ENCODE measurements around the gene TENT4B. TPM values are rescaled to one million over a fixed set of nuclear protein-coding genes. Genes with fewer than 3 reads are reported as not detected.

The TENT4B gene
- total RNA-seq, 1 donor from 2014 or later: 14.0 TPM

DNA sequence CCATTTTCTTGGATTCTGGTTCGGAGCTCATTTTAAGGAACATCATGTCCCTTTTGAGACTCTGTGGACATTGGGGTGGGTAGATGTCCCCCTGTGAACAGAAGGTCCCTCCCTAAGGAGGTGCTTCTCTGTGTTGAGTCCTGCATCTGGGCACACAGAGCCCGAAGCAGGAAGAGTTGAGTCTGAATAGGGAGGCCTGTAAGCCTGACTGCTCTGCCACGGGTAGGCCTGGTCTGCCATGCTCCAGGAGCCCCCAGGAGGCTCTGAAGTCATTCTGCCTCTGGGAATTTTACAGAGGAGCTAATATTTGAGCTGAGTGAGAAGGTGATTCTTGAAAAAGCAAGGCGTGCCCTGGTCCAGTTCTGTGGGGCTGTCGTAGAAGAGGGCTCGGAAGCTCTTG is 50.6 kb downstream of the TENT4B start:
- Histone ChIP-seq H3K4me1 (peaks cover 57% of the 10 kb centered on the region), H3K4me3 (no peak overlapping the region), H3K27me3 (no peaks in the 10 kb centered on the region), H3K27ac (peak overlapping the region; percentile 34), H3K36me3 (no peaks in the 10 kb centered on the region), H3K9me3 (no peaks in the 10 kb centered on the region)
- intact Hi-C loops (cut with DNase I): loop anchor here (5.0 kb wide), 1 partner anchor 51 kb away; the partner anchor contains the start of gene TENT4B
- TF ChIP-seq POLR2AphosphoS5 (IDR thresholded peaks at IDR 0.05; ENCODE audit: insufficient read depth in 1 of 2, low read depth in 1 of 2) (no peak), POLR2A (IDR thresholded peaks at IDR 0.05) (no peak)
- TF ChIP-seq, protein P1, sequence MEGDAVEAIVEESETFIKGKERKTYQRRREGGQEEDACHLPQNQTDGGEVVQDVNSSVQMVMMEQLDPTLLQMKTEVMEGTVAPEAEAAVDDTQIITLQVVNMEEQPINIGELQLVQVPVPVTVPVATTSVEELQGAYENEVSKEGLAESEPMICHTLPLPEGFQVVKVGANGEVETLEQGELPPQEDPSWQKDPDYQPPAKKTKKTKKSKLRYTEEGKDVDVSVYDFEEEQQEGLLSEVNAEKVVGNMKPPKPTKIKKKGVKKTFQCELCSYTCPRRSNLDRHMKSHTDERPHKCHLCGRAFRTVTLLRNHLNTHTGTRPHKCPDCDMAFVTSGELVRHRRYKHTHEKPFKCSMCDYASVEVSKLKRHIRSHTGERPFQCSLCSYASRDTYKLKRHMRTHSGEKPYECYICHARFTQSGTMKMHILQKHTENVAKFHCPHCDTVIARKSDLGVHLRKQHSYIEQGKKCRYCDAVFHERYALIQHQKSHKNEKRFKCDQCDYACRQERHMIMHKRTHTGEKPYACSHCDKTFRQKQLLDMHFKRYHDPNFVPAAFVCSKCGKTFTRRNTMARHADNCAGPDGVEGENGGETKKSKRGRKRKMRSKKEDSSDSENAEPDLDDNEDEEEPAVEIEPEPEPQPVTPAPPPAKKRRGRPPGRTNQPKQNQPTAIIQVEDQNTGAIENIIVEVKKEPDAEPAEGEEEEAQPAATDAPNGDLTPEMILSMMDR (IDR thresholded peaks at IDR 0.05): no peak
- DNase-seq (ENCODE audit: extremely low spot score in 2 of 2): no peak

DNA sequence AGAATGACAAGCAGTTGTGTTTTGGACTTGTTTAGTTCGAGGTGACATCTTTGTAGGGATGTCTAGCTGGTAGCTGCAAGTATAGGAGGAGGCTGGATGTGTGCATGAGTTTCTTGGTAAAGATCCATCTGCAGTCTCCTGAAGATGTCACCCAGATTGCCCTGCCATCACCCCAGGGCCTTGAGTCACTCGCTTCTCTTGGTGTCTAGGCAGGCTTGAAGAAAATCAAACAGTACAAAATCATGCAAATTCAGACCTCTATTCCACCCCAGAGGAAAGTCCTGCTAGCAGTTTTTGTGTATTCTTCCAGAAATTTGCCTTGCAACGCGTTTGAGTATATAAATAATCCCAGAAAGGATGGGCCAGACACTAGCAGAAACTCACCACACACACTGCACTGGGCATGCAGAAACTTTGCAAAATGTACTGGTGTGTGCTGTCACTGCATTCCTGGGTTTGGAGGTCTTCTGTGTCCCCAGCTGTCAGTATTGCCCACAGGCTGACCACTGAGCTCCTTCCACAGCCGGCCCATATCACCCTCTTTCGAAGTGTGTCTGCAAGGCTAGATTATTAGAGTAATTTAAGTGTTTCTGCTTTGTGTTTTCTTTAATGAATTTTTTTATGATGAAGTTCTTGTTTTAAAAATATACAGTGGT is 51.5 kb downstream of the TENT4B start:
- Histone ChIP-seq H3K9me3 (no peaks in the 10 kb centered on the region), H3K27ac (peak overlapping the region; percentile 34), H3K36me3 (no peaks in the 10 kb centered on the region), H3K4me1 (peaks cover 66% of the 10 kb centered on the region), H3K27me3 (no peaks in the 10 kb centered on the region), H3K4me3 (no peak overlapping the region)
- intact Hi-C loops (cut with DNase I): loop anchor here (5.0 kb wide), 2 partner anchors 52 to 1207 kb away; partner anchors contain the start of gene TENT4B
- DNase-seq (ENCODE audit: extremely low spot score in 2 of 2): no peak
- no peak for TF ChIP-seq POLR2AphosphoS5 (IDR thresholded peaks at IDR 0.05; ENCODE audit: insufficient read depth in 1 of 2, low read depth in 1 of 2)
- TF ChIP-seq POLR2A (IDR thresholded peaks at IDR 0.05): no peak
- TF ChIP-seq, protein P1 (IDR thresholded peaks at IDR 0.05): no peak

DNA sequence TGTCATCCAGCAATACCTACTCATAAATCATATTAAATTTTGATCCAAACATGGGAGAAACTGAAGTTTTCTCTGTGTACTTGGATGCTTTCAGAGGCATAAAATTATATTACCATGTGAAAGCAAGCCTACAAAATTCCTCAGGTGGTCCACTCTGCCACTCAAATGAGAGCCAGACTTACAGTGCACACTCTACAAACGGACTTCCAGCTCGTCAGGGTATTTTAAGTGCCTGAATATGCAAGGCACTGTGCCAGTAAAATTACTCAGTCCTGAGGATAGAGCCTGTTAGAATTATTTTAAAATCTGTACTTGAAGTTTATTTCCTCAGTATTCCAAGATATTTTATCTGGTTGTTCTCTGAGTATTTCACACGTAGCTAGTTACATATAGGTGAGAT is 54.5 kb downstream of the TENT4B start:
- intact Hi-C loops (cut with DNase I): loop anchor here (5.0 kb wide), 1 partner anchor 1210 kb away; no protein-coding TSS in a partner anchor
- DNase-seq (ENCODE audit: extremely low spot score in 2 of 2): no peak
- Histone ChIP-seq H3K36me3 (peaks cover 0 to under 1% of the 10 kb centered on the region in 2 donors), H3K9me3 (no peaks in the 10 kb centered on the region), H3K27me3 (no peaks in the 10 kb centered on the region), H3K4me3 (no peak overlapping the region), H3K27ac (no peak overlapping the region), H3K4me1 (peaks cover 65% of the 10 kb centered on the region)
- TF ChIP-seq POLR2A (IDR thresholded peaks at IDR 0.05) (no peak), POLR2AphosphoS5 (IDR thresholded peaks at IDR 0.05; ENCODE audit: insufficient read depth in 1 of 2, low read depth in 1 of 2) (no peak)
- TF ChIP-seq, protein P1 (IDR thresholded peaks at IDR 0.05): no peak

DNA sequence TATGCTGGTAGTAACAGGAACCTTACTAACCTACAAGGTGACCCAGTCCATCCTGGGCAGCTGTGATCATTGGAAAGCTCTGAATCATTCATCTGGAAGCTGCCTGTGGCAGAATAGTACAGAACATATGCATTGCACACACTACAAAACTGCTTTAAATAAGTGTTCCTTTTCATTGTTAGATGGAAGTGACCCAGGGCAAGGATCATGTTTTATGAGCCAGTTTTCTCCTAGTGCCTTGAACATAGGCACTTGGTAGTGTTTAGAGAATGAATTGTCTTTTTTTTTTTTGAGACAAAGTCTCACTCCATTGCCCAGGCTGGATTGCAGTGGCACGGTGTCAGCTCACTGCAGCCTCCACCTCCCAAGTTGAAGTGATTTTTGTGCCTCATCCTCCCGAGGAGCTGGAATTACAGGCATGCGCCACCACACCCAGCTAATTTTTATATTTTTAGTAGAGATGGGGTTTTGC is 55.4 kb downstream of the TENT4B start:
- peaks cover 56% of the 10 kb centered on the region for H3K4me1 ChIP-seq
- TF ChIP-seq, protein P1 (IDR thresholded peaks at IDR 0.05): no peak
- TF ChIP-seq POLR2AphosphoS5 (IDR thresholded peaks at IDR 0.05; ENCODE audit: insufficient read depth in 1 of 2, low read depth in 1 of 2) (no peak), POLR2A (IDR thresholded peaks at IDR 0.05) (no peak)
- no peak for DNase-seq (ENCODE audit: extremely low spot score in 2 of 2)
- intact Hi-C loops (cut with DNase I): loop anchor here (5.0 kb wide), 1 partner anchor 1211 kb away; no protein-coding TSS in a partner anchor
- H3K9me3 ChIP-seq: no peaks in the 10 kb centered on the region
- H3K36me3 ChIP-seq: peaks cover 0 to 6% of the 10 kb centered on the region in 2 donors
- peak overlapping the region; percentile 16 for H3K27ac ChIP-seq
- H3K4me3 ChIP-seq: no peak overlapping the region
- no peaks in the 10 kb centered on the region for H3K27me3 ChIP-seq
